ENCODE measurements around the gene HSPA6.
"Not testable (repeated sequence)": the region's sequence is repeated elsewhere in the genome, so short reads cannot be mapped to it uniquely, and the experiment has no call there.

DNA sequence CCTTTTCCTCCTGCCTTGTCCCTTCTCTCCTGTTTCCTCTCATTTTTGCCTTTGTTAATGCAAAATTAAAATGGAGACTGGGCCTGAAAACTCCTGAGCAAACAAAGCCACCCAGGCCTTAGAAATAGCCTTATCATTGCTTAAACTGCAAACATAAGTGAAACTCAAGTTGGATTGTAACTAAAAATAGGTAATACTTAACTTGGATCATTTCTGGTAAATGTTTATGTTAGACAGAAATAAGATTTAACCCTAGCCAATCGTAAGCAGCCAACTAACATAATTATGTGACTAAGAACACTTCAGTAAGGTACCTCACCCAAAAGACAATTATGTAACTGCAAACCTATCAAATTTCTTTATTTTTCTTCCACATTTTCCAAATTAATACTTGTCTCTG lies 10.4 kb upstream of the HSPA6 start:
- TF ChIP-seq, protein P1, sequence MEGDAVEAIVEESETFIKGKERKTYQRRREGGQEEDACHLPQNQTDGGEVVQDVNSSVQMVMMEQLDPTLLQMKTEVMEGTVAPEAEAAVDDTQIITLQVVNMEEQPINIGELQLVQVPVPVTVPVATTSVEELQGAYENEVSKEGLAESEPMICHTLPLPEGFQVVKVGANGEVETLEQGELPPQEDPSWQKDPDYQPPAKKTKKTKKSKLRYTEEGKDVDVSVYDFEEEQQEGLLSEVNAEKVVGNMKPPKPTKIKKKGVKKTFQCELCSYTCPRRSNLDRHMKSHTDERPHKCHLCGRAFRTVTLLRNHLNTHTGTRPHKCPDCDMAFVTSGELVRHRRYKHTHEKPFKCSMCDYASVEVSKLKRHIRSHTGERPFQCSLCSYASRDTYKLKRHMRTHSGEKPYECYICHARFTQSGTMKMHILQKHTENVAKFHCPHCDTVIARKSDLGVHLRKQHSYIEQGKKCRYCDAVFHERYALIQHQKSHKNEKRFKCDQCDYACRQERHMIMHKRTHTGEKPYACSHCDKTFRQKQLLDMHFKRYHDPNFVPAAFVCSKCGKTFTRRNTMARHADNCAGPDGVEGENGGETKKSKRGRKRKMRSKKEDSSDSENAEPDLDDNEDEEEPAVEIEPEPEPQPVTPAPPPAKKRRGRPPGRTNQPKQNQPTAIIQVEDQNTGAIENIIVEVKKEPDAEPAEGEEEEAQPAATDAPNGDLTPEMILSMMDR (IDR thresholded peaks at IDR 0.05), result not testable (repeated sequence)
- TF ChIP-seq POLR2AphosphoS5 (IDR thresholded peaks at IDR 0.05; ENCODE audit: low read depth, low read length), result not testable (repeated sequence)

Measured in Panc1 (cell line).